ENCODE measurements around the gene BORA. TPM values are rescaled to one million over a fixed set of nuclear protein-coding genes. Genes with fewer than 3 reads are reported as not detected.

Gene BORA
- total and polyA plus RNA-seq, 2 of the 13 experiments (the other 11 are each of a cell fraction or from before 2014, with no cell fraction given), result 4.0 to 17.4 TPM

DNA sequence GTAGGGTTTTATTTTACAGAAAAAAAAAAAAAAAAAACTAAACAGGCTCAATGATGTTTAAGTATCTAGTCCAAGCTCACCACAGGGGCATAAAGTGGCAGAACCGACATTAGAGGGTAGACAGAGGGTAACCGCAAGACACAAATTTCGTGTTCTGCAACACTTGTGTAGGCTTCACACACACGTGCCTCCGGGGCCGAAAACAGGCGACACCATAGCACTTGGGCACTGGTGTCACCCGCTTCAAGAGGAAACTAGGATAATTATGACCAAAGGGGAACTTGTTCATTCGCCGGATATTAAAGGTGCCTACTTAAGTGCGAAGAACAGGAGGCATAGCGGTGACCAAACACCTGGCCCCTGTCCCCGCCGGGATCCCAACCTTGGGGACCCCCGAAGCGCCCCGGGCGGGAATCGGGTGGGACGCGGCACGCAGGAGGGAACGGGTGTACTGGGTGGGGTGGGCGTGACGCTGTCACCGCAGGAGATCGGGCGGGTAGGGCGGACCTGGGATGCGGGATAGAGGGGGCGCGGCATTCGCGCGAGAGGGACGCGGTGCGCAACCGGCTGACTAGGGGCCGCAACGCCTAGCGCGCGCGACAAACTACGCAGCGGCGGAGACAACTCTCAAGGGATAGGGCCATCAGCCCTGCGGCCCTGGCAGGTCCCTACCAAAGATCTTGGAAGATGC, 852 bp upstream of the BORA start (continued):
- TF ChIP-seq, protein P1, sequence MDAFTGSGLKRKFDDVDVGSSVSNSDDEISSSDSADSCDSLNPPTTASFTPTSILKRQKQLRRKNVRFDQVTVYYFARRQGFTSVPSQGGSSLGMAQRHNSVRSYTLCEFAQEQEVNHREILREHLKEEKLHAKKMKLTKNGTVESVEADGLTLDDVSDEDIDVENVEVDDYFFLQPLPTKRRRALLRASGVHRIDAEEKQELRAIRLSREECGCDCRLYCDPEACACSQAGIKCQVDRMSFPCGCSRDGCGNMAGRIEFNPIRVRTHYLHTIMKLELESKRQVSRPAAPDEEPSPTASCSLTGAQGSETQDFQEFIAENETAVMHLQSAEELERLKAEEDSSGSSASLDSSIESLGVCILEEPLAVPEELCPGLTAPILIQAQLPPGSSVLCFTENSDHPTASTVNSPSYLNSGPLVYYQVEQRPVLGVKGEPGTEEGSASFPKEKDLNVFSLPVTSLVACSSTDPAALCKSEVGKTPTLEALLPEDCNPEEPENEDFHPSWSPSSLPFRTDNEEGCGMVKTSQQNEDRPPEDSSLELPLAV (CRISPR knock-in tag; conservative IDR thresholded peaks at IDR 0.05; ENCODE audit: low read depth), result no peak
- TF ChIP-seq ZMYM3 (CRISPR knock-in tag; IDR thresholded peaks at IDR 0.05), result no peak
- no peak; the same call in 1 of the 2 replicates for TF ChIP-seq ZNF235 (CRISPR knock-in tag; IDR thresholded peaks at IDR 0.05; ENCODE audit: borderline replicate concordance)
- no peak for TF ChIP-seq HOXA7 (CRISPR knock-in tag; IDR thresholded peaks at IDR 0.05)
- TF ChIP-seq SRSF4 (IDR thresholded peaks at IDR 0.05; ENCODE audit: low read depth, low read length, poor library complexity, severe bottlenecking), result no peak
- TF ChIP-seq, protein P2, sequence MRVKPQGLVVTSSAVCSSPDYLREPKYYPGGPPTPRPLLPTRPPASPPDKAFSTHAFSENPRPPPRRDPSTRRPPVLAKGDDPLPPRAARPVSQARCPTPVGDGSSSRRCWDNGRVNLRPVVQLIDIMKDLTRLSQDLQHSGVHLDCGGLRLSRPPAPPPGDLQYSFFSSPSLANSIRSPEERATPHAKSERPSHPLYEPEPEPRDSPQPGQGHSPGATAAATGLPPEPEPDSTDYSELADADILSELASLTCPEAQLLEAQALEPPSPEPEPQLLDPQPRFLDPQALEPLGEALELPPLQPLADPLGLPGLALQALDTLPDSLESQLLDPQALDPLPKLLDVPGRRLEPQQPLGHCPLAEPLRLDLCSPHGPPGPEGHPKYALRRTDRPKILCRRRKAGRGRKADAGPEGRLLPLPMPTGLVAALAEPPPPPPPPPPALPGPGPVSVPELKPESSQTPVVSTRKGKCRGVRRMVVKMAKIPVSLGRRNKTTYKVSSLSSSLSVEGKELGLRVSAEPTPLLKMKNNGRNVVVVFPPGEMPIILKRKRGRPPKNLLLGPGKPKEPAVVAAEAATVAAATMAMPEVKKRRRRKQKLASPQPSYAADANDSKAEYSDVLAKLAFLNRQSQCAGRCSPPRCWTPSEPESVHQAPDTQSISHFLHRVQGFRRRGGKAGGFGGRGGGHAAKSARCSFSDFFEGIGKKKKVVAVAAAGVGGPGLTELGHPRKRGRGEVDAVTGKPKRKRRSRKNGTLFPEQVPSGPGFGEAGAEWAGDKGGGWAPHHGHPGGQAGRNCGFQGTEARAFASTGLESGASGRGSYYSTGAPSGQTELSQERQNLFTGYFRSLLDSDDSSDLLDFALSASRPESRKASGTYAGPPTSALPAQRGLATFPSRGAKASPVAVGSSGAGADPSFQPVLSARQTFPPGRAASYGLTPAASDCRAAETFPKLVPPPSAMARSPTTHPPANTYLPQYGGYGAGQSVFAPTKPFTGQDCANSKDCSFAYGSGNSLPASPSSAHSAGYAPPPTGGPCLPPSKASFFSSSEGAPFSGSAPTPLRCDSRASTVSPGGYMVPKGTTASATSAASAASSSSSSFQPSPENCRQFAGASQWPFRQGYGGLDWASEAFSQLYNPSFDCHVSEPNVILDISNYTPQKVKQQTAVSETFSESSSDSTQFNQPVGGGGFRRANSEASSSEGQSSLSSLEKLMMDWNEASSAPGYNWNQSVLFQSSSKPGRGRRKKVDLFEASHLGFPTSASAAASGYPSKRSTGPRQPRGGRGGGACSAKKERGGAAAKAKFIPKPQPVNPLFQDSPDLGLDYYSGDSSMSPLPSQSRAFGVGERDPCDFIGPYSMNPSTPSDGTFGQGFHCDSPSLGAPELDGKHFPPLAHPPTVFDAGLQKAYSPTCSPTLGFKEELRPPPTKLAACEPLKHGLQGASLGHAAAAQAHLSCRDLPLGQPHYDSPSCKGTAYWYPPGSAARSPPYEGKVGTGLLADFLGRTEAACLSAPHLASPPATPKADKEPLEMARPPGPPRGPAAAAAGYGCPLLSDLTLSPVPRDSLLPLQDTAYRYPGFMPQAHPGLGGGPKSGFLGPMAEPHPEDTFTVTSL (CRISPR knock-in tag; IDR thresholded peaks at IDR 0.05; ENCODE audit: borderline replicate concordance), result no peak
- TF ChIP-seq, protein P3, sequence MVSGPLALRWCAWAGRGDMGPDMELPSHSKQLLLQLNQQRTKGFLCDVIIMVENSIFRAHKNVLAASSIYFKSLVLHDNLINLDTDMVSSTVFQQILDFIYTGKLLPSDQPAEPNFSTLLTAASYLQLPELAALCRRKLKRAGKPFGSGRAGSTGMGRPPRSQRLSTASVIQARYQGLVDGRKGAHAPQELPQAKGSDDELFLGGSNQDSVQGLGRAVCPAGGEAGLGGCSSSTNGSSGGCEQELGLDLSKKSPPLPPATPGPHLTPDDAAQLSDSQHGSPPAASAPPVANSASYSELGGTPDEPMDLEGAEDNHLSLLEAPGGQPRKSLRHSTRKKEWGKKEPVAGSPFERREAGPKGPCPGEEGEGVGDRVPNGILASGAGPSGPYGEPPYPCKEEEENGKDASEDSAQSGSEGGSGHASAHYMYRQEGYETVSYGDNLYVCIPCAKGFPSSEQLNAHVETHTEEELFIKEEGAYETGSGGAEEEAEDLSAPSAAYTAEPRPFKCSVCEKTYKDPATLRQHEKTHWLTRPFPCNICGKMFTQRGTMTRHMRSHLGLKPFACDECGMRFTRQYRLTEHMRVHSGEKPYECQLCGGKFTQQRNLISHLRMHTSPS (CRISPR knock-in tag; IDR thresholded peaks at IDR 0.05; ENCODE audit: low read depth), result no peak
- no peak for TF ChIP-seq ZNF282 (IDR thresholded peaks at IDR 0.05; ENCODE audit: partially characterized antibody)
- TF ChIP-seq ERF (CRISPR knock-in tag; IDR thresholded peaks at IDR 0.05), result no peak
- 0 out of 2 replicates have a peak, but pooled peaks have one; percentile 9 for TF ChIP-seq ZBTB42 (CRISPR knock-in tag; IDR thresholded peaks at IDR 0.05)
- no peak for TF ChIP-seq KDM1A (CRISPR knock-in tag; IDR thresholded peaks at IDR 0.05)
- TF ChIP-seq PCBP2 (optimal IDR thresholded peaks at IDR 0.05; ENCODE audit: low read depth, low read length, poor library complexity, severe bottlenecking), result no peak
- TF ChIP-seq NCOA1 (CRISPR knock-in tag; IDR thresholded peaks at IDR 0.05), result 0 out of 2 replicates have a peak, but pooled peaks have one; percentile 31
- TF ChIP-seq AHR (CRISPR knock-in tag; IDR thresholded peaks at IDR 0.05), result no peak
- TF ChIP-seq ZNF746 (CRISPR knock-in tag; IDR thresholded peaks at IDR 0.05), result no peak
- TF ChIP-seq, protein P4, sequence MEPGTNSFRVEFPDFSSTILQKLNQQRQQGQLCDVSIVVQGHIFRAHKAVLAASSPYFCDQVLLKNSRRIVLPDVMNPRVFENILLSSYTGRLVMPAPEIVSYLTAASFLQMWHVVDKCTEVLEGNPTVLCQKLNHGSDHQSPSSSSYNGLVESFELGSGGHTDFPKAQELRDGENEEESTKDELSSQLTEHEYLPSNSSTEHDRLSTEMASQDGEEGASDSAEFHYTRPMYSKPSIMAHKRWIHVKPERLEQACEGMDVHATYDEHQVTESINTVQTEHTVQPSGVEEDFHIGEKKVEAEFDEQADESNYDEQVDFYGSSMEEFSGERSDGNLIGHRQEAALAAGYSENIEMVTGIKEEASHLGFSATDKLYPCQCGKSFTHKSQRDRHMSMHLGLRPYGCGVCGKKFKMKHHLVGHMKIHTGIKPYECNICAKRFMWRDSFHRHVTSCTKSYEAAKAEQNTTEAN (CRISPR knock-in tag; conservative IDR thresholded peaks at IDR 0.05), result 0 out of 2 replicates have a peak, but pooled peaks have one; percentile 31
- TF ChIP-seq, protein P5, sequence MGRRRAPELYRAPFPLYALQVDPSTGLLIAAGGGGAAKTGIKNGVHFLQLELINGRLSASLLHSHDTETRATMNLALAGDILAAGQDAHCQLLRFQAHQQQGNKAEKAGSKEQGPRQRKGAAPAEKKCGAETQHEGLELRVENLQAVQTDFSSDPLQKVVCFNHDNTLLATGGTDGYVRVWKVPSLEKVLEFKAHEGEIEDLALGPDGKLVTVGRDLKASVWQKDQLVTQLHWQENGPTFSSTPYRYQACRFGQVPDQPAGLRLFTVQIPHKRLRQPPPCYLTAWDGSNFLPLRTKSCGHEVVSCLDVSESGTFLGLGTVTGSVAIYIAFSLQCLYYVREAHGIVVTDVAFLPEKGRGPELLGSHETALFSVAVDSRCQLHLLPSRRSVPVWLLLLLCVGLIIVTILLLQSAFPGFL (CRISPR knock-in tag; IDR thresholded peaks at IDR 0.05), result no peak
- TF ChIP-seq ISX (CRISPR knock-in tag; conservative IDR thresholded peaks at IDR 0.05), result 0 out of 2 replicates have a peak, but pooled peaks have one; percentile 18
